Measurements from ENCODE around the gene AGPAT3.

DNA sequence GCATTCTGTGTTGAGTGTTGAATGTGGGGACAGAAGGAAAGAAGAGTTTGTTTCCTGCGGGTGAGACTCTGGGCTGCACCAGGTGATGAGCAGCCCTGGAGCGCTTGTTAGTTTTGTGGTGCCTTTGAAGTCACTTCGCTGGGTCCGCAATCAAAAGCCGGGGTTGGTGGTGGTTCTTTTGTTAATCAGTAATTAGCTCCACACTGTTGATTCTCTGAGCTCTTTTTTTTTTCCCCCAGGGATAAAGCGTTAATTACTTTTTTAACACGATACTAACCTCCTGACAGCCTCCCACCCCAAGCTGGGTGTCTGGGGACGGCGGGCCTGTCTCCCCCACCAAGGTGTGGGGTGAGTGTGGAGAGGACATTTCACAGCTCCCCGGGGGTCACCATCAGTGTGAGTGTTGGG lies 56.6 kb downstream of the AGPAT3 start:
- TF ChIP-seq, protein P1, sequence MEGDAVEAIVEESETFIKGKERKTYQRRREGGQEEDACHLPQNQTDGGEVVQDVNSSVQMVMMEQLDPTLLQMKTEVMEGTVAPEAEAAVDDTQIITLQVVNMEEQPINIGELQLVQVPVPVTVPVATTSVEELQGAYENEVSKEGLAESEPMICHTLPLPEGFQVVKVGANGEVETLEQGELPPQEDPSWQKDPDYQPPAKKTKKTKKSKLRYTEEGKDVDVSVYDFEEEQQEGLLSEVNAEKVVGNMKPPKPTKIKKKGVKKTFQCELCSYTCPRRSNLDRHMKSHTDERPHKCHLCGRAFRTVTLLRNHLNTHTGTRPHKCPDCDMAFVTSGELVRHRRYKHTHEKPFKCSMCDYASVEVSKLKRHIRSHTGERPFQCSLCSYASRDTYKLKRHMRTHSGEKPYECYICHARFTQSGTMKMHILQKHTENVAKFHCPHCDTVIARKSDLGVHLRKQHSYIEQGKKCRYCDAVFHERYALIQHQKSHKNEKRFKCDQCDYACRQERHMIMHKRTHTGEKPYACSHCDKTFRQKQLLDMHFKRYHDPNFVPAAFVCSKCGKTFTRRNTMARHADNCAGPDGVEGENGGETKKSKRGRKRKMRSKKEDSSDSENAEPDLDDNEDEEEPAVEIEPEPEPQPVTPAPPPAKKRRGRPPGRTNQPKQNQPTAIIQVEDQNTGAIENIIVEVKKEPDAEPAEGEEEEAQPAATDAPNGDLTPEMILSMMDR (IDR thresholded peaks at IDR 0.05), result no peak
- TF ChIP-seq POLR2A (IDR thresholded peaks at IDR 0.05), result no peak

All from right lobe of liver (tissue), 4 donors.